B cell (primary cell): ENCODE results near the gene TWF2. TPM values are rescaled to one million over a fixed set of nuclear protein-coding genes. Genes with fewer than 3 reads are reported as not detected.

ENCODE experiments used
- ATAC-seq: fragments of 200-7000 bp; cut with Tn5 transposase; one replicate; pipeline ENCODE4 v1.10.0; 2021; ENCODE audit warnings: low read depth, mild to moderate bottlenecking, moderate number of reproducible peaks, moderate library complexity
- CTCF ChIA-PET: fragments of 350-600 bp; sonication (Branson Sonifier 250); formaldehyde crosslinking; loops from one replicate; lab custom pipeline; 2021; ENCODE audit warnings: antibody characterized with exemption, inconsistent platforms; lab: Charles Lee
- POLR2A ChIA-PET: fragments of 350-600 bp; sonication (Branson Sonifier 250); formaldehyde crosslinking; loops from one replicate; lab custom pipeline; 2021; ENCODE audit warnings: antibody characterized with exemption; lab: Charles Lee
- DNase-seq: peaks from one replicate; pipeline ENCODE4 v3.0.0; 2013
- H2AFZ ChIP-seq: 2 replicates; pipeline ENCODE4 v1.6.1; 2012; ENCODE audit warnings: mild to moderate bottlenecking, low read depth, low read length; ENCODE audit not compliant: insufficient read depth, poor library complexity, severe bottlenecking
- H3K27ac ChIP-seq, 2 donors: 1 replicate in 1 of 2; 2 replicates in 1 of 2; pipeline ENCODE4 v1.5.1; 2012 to 2013; ENCODE audit warnings: low read length in 2 of 2, mild to moderate bottlenecking in 2 of 2, moderate library complexity in 1 of 2
- H3K27me3 ChIP-seq, 4 experiments: fragments of 200-600 bp in 1 of 4; sonication (generic) in 1 of 4; replicated peaks in 1 of 4; 1 replicate in 2 of 4; 2 replicates in 2 of 4; pipeline versions ENCODE4 v1.6.1 to v1.7.0; 2013 to 2016; ENCODE audit warnings: low read length in 3 of 4, mild to moderate bottlenecking in 2 of 4, mixed read lengths in 1 of 4, moderate library complexity in 1 of 4; ENCODE audit not compliant: insufficient read depth in 4 of 4, control insufficient read depth in 3 of 4; ENCODE audit errors: control extremely low read depth in 1 of 4
- H3K36me3 ChIP-seq, 2 experiments: replicated peaks in 1 of 2; 1 replicate in 1 of 2; 2 replicates in 1 of 2; pipeline versions ENCODE4 v1.6.1 to v1.7.1; 2013; ENCODE audit warnings: low read length in 1 of 2; ENCODE audit not compliant: insufficient read depth in 2 of 2, control insufficient read depth in 1 of 2; ENCODE audit errors: control extremely low read depth in 1 of 2, extremely low read depth in 1 of 2
- H3K4me1 ChIP-seq, 2 donors: fragments of 200-600 bp in 1 of 2; sonication (generic) in 1 of 2; 1 replicate in 1 of 2; 2 replicates in 1 of 2; pipeline versions ENCODE4 v1.5.1 to v1.6.1; 2013 to 2017; ENCODE audit warnings: low read length in 2 of 2; ENCODE audit not compliant: control insufficient read depth in 2 of 2, insufficient read depth in 2 of 2
- H3K4me2 ChIP-seq: replicated peaks from 2 replicates; pipeline ENCODE3; 2012; ENCODE audit warnings: mild to moderate bottlenecking, low read depth, low read length; ENCODE audit not compliant: poor library complexity, severe bottlenecking
- H3K4me3 ChIP-seq, 5 experiments: fragments of 200-600 bp in 1 of 5; sonication (generic) in 1 of 5; 1 replicate in 3 of 5; 2 replicates in 2 of 5; pipeline versions ENCODE4 v1.5.1 to v1.7.0; 2011 to 2016; ENCODE audit warnings: low read length in 4 of 5, mild to moderate bottlenecking in 4 of 5, low read depth in 2 of 5, control low read depth in 1 of 5, moderate library complexity in 1 of 5; ENCODE audit not compliant: insufficient read depth in 1 of 5; ENCODE audit errors: control extremely low read depth in 1 of 5, extremely low read depth in 1 of 5
- H3K79me2 ChIP-seq: fragments of 200-600 bp; sonication (generic); one replicate; pipeline ENCODE4 v1.6.0; 2016; ENCODE audit warnings: low read length; ENCODE audit not compliant: control insufficient read depth, insufficient read depth
- H3K9ac ChIP-seq: fragments of 200-600 bp; sonication (generic); 2 replicates; pipeline ENCODE4 v1.6.1; 2017; ENCODE audit warnings: mild to moderate bottlenecking, low read length, moderate library complexity
- H3K9me3 ChIP-seq, 3 donors: one replicate each; pipeline versions ENCODE4 v1.6.1 to v1.7.1; 2013; ENCODE audit warnings: low read length in 2 of 3; ENCODE audit not compliant: control insufficient read depth in 2 of 3, insufficient read depth in 1 of 3; ENCODE audit errors: control extremely low read depth in 1 of 3
- H4K20me1 ChIP-seq: 2 replicates; pipeline ENCODE4 v1.6.0; 2012; ENCODE audit warnings: mild to moderate bottlenecking, low read length; ENCODE audit not compliant: insufficient read depth, control insufficient read depth, poor library complexity, severe bottlenecking
- H3K27ac Mint-ChIP-seq: one replicate; pipeline ENCODE4 v1.8.0; 2021; ENCODE audit warnings: mixed read lengths
- H3K27me3 Mint-ChIP-seq: one replicate; pipeline ENCODE4 v1.8.0; 2021; ENCODE audit warnings: mixed read lengths
- H3K4me1 Mint-ChIP-seq: one replicate; pipeline ENCODE4 v1.8.0; 2021; ENCODE audit warnings: mixed read lengths
- H3K4me3 Mint-ChIP-seq: one replicate; pipeline ENCODE4 v1.8.0; 2021; ENCODE audit warnings: mixed read lengths
- H3K9me3 Mint-ChIP-seq: one replicate; pipeline ENCODE4 v1.8.0; 2022; ENCODE audit warnings: mixed read lengths; ENCODE audit not compliant: insufficient read depth
- CTCF ChIP-seq: fragments of 200-600 bp; IDR thresholded peaks from one replicate; pipeline ENCODE4 v1.8.0; 2022; ENCODE audit warnings: antibody characterized with exemption, mild to moderate bottlenecking
- EZH2 ChIP-seq: IDR thresholded peaks from 2 replicates; pipeline ENCODE4 v1.6.1; 2012; ENCODE audit warnings: borderline replicate concordance, low read depth, mild to moderate bottlenecking, moderate library complexity, low read length; ENCODE audit not compliant: insufficient read depth, poor library complexity, severe bottlenecking
- WGBS: methylation state at CpG from one replicate; pipeline ENCODE4 v1.1.5; 2013; ENCODE audit warnings: missing lambda C conversion rate; ENCODE audit not compliant: insufficient coverage; 5-methylcytosine and 5-hydroxymethylcytosine counted together
- intact Hi-C: fragments of 100-400 bp; cut with micrococcal nuclease; formaldehyde crosslinking; loops from one replicate; pipeline ENCODE4 v1.10.0; 2022
- polyA plus RNA-seq: library from polyadenylated mRNA; depleted of rRNA; stranded (reverse); fragments of >200 nt; gene quantifications from 2 replicates; pipeline ENCODE4 v1.2.3, GENCODE V29; 2012
- total RNA-seq, 2 donors: library from RNA; stranded (reverse); fragments of 120-200 nt in 1 of 2; gene quantifications; 1 replicate in 1 of 2; 2 replicates in 1 of 2; pipeline versions ENCODE4 v1.2.3 to v1.2.4, GENCODE V29; 2013 to 2022

The TWF2 gene
- total and polyA plus RNA-seq, 2 donors (not counting 1 experiment from before 2014, with no cell fraction given): 60.3 to 88.2 TPM

GRCh38 chr3:52198643-52199608 lies 40.0 kb downstream of the TWF2 start:
- no peak for DNase-seq
- Mint-ChIP-seq H3K4me3 (peak overlapping the region; percentile 92), H3K9me3 (no peaks in the 10 kb centered on the region), H3K27me3 (no peaks in the 10 kb centered on the region), H3K27ac (peak overlapping the region; percentile 90), H3K4me1 (peaks cover 42% of the 10 kb centered on the region)
- H3K27me3 ChIP-seq: no peaks in the 10 kb centered on the region
- H3K9me3 ChIP-seq: no peaks in the 10 kb centered on the region
- peaks cover 19 to 33% of the 10 kb centered on the region in 2 donors for H3K4me1 ChIP-seq
- peak overlapping the region; percentile 86 for H3K9ac ChIP-seq
- peak overlapping the region in 1 of 2 donors; percentile 79 for H3K27ac ChIP-seq
- WGBS: 57% methylated on average over 5 of the region's 14 CpGs
- H3K4me2 ChIP-seq: peak overlapping the region; percentile 85
- no peaks in the 10 kb centered on the region for H4K20me1 ChIP-seq
- ChIA-PET POLR2A (interaction anchor here (1.1 kb wide), 1 partner anchor 27 kb away, joined by 4 read pairs; the partner anchor contains the start of gene TLR9), CTCF (no interaction called here)
- intact Hi-C loops: loop anchor here (1.0 kb wide), 2 partner anchors 26 to 45 kb away; partner anchors contain the start of genes POC1A and TLR9
- TF ChIP-seq CTCF (no peak), EZH2 (no peak)
- no peak for ATAC-seq
- peak overlapping the region; percentile 9 to 90 (median 86) for H3K4me3 ChIP-seq
- H2AFZ ChIP-seq: peak overlapping the region; percentile 94
- H3K79me2 ChIP-seq: peaks cover 26% of the 10 kb centered on the region
- H3K36me3 ChIP-seq: peaks cover 8 to 25% of the 10 kb centered on the region in 2 experiments
